ENCODE results near the gene NADSYN1.

The NADSYN1 gene

DNA sequence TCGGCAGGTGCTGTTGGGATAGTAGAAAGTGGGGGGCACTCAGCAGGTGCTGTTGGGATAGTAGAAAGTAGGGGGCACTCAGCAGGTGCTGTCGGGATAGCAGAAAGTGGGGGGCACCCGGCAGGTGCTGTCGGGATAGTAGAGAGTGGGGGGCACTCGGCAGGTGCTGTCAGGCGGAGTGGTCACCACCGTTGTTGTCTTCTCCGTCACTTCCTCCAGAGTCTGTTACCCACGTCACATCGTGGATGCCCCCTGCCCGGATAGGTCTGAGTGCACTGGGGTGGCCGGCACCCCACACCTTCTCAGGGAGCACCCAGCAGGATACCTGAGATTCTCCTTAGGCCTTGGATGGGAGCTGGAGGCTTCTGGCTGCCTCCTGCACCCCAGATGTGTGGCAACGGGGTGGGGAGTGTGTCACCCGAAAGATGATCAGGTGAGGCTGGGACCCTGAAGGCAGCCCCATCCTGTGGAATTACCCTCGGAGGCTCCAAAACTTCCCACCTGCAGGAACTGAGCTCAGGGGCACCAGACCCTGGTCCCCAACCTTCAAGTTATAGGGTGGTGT lies 50.0 kb downstream of the NADSYN1 start:
- no peaks in the 10 kb centered on the region for H3K9me3 ChIP-seq (ENCODE audit: control insufficient read depth, insufficient read depth, low read depth, low read length)

More for the DNA sequence above, 50.0 kb downstream of the NADSYN1 start:
- no peak overlapping the region for H3K27ac ChIP-seq (ENCODE audit: extremely low read depth, low read depth, low read length)
- POLR2A ChIA-PET: no interaction called here
- no peaks in the 10 kb centered on the region for H3K4me1 ChIP-seq (ENCODE audit: control insufficient read depth, insufficient read depth, low read length)
- no peak for TF ChIP-seq KLF1 (tag by site-specific recombination; IDR thresholded peaks at IDR 0.05)
- TF ChIP-seq ZNF354C (tag by site-specific recombination; IDR thresholded peaks at IDR 0.05; ENCODE audit: borderline replicate concordance, low read depth): no peak
- no peak for TF ChIP-seq GFI1B (tag by site-specific recombination; IDR thresholded peaks at IDR 0.05)
- no peak for TF ChIP-seq ZNF302 (tag by site-specific recombination; IDR thresholded peaks at IDR 0.05; ENCODE audit: low read depth)
- TF ChIP-seq ZNF529 (tag by site-specific recombination; IDR thresholded peaks at IDR 0.05; ENCODE audit: insufficient replicate concordance): no peak
- TF ChIP-seq, protein P1, sequence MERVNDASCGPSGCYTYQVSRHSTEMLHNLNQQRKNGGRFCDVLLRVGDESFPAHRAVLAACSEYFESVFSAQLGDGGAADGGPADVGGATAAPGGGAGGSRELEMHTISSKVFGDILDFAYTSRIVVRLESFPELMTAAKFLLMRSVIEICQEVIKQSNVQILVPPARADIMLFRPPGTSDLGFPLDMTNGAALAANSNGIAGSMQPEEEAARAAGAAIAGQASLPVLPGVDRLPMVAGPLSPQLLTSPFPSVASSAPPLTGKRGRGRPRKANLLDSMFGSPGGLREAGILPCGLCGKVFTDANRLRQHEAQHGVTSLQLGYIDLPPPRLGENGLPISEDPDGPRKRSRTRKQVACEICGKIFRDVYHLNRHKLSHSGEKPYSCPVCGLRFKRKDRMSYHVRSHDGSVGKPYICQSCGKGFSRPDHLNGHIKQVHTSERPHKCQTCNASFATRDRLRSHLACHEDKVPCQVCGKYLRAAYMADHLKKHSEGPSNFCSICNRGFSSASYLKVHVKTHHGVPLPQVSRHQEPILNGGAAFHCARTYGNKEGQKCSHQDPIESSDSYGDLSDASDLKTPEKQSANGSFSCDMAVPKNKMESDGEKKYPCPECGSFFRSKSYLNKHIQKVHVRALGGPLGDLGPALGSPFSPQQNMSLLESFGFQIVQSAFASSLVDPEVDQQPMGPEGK (tag by site-specific recombination; IDR thresholded peaks at IDR 0.05): no peak
- TF ChIP-seq, protein P2, sequence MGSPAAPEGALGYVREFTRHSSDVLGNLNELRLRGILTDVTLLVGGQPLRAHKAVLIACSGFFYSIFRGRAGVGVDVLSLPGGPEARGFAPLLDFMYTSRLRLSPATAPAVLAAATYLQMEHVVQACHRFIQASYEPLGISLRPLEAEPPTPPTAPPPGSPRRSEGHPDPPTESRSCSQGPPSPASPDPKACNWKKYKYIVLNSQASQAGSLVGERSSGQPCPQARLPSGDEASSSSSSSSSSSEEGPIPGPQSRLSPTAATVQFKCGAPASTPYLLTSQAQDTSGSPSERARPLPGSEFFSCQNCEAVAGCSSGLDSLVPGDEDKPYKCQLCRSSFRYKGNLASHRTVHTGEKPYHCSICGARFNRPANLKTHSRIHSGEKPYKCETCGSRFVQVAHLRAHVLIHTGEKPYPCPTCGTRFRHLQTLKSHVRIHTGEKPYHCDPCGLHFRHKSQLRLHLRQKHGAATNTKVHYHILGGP (tag by site-specific recombination; IDR thresholded peaks at IDR 0.05): no peak
- TF ChIP-seq SP2 (tag by site-specific recombination; IDR thresholded peaks at IDR 0.05): no peak
- TF ChIP-seq ZNF223 (tag by site-specific recombination; IDR thresholded peaks at IDR 0.05): no peak
- no peak for TF ChIP-seq EGR2 (tag by site-specific recombination; IDR thresholded peaks at IDR 0.05; ENCODE audit: low read depth)
- no peak for TF ChIP-seq ZBTB1 (tag by site-specific recombination; IDR thresholded peaks at IDR 0.05)
- TF ChIP-seq ZNF677 (tag by site-specific recombination; IDR thresholded peaks at IDR 0.05): no peak
- no peak for TF ChIP-seq HOXD13 (CRISPR knock-in tag; IDR thresholded peaks at IDR 0.05; ENCODE audit: borderline replicate concordance)
- TF ChIP-seq, protein P3, sequence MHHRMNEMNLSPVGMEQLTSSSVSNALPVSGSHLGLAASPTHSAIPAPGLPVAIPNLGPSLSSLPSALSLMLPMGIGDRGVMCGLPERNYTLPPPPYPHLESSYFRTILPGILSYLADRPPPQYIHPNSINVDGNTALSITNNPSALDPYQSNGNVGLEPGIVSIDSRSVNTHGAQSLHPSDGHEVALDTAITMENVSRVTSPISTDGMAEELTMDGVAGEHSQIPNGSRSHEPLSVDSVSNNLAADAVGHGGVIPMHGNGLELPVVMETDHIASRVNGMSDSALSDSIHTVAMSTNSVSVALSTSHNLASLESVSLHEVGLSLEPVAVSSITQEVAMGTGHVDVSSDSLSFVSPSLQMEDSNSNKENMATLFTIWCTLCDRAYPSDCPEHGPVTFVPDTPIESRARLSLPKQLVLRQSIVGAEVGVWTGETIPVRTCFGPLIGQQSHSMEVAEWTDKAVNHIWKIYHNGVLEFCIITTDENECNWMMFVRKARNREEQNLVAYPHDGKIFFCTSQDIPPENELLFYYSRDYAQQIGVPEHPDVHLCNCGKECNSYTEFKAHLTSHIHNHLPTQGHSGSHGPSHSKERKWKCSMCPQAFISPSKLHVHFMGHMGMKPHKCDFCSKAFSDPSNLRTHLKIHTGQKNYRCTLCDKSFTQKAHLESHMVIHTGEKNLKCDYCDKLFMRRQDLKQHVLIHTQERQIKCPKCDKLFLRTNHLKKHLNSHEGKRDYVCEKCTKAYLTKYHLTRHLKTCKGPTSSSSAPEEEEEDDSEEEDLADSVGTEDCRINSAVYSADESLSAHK (tag by site-specific recombination; IDR thresholded peaks at IDR 0.05): no peak
- TF ChIP-seq, protein P4, sequence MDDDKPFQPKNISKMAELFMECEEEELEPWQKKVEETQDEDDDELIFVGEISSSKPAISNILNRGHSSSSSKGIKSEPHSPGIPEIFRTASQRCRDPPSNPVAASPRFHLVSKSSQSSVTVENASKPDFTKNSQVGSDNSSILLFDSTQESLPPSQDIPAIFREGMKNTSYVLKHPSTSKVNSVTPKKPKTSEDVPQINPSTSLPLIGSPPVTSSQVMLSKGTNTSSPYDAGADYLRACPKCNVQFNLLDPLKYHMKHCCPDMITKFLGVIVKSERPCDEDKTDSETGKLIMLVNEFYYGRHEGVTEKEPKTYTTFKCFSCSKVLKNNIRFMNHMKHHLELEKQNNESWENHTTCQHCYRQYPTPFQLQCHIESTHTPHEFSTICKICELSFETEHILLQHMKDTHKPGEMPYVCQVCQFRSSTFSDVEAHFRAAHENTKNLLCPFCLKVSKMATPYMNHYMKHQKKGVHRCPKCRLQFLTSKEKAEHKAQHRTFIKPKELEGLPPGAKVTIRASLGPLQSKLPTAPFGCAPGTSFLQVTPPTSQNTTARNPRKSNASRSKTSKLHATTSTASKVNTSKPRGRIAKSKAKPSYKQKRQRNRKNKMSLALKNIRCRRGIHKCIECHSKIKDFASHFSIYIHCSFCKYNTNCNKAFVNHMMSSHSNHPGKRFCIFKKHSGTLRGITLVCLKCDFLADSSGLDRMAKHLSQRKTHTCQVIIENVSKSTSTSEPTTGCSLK (tag by site-specific recombination; IDR thresholded peaks at IDR 0.05): no peak
- TF ChIP-seq ZNF169 (tag by site-specific recombination; IDR thresholded peaks at IDR 0.05): no peak
- no peak for TF ChIP-seq ZNF48 (tag by site-specific recombination; IDR thresholded peaks at IDR 0.05)
- TF ChIP-seq, protein P5, sequence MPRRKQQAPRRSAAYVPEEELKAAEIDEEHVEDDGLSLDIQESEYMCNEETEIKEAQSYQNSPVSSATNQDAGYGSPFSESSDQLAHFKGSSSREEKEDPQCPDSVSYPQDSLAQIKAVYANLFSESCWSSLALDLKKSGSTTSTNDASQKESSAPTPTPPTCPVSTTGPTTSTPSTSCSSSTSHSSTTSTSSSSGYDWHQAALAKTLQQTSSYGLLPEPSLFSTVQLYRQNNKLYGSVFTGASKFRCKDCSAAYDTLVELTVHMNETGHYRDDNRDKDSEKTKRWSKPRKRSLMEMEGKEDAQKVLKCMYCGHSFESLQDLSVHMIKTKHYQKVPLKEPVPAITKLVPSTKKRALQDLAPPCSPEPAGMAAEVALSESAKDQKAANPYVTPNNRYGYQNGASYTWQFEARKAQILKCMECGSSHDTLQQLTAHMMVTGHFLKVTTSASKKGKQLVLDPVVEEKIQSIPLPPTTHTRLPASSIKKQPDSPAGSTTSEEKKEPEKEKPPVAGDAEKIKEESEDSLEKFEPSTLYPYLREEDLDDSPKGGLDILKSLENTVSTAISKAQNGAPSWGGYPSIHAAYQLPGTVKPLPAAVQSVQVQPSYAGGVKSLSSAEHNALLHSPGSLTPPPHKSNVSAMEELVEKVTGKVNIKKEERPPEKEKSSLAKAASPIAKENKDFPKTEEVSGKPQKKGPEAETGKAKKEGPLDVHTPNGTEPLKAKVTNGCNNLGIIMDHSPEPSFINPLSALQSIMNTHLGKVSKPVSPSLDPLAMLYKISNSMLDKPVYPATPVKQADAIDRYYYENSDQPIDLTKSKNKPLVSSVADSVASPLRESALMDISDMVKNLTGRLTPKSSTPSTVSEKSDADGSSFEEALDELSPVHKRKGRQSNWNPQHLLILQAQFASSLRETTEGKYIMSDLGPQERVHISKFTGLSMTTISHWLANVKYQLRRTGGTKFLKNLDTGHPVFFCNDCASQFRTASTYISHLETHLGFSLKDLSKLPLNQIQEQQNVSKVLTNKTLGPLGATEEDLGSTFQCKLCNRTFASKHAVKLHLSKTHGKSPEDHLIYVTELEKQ (tag by site-specific recombination; IDR thresholded peaks at IDR 0.05; ENCODE audit: borderline replicate concordance): no peak
- TF ChIP-seq ZNF37A (tag by site-specific recombination; IDR thresholded peaks at IDR 0.05): no peak
- H3K4me3 ChIP-seq (ENCODE audit: low read depth, low read length): no peak overlapping the region
- peaks cover 0 to 40% of the 10 kb centered on the region in 2 experiments; a peak in 1 of 3 replicates for H3K36me3 ChIP-seq (ENCODE audit: control insufficient read depth in 2 of 2, insufficient read depth in 1 of 2, low read length in 2 of 2)
- CTCF ChIA-PET: no interaction called here
